ENCODE data around the gene TMTC2.

GRCh38 chr12:82655751-82656150, 31.0 kb upstream of the TMTC2 start:
- TF ChIP-seq CTCF (IDR thresholded peaks at IDR 0.05) (no peak), POLR2A (IDR thresholded peaks at IDR 0.05) (no peak)

Measured in adrenal gland (tissue), 5 donors.